Measurements from ENCODE around the gene CNR2.

DNA sequence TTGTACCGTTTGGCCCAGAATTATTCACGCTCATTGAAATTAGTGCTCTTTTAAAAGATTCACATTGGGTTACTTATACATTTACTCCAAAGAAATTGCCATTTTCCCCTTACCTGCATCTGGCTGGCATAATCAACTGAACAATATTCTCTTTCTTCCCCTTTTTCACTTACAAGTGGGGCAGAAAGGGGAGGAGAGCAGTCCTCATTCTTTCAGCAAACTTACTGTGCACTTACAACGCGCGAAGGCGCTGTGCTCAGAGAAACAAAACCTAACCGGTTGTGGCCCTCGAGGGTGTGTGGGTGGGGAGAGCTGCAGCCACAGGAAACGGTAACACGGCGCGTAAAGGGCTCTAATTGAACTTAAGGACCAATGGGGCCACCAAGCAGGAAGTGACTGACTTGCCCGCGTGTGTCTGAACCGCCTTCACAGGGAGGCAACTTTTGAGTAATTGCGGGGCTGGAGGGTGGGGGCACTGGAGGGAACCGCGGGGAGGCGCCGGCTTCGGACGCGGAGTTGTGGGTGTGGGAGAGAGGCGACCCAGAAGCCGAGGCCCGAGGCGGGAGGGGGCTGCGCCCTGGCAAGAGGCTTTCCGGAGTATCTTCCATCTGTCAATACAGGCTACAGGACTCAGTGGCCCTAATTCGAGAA, 45.8 kb upstream of the CNR2 start:
- TF ChIP-seq POLR2AphosphoS5 (IDR thresholded peaks at IDR 0.05; ENCODE audit: low read depth, low read length), result no peak
- TF ChIP-seq REST (IDR thresholded peaks at IDR 0.05; ENCODE audit: insufficient read depth in 1 of 2, low read depth in 2 of 2, low read length in 2 of 2), result no peak
- no peak for TF ChIP-seq SIN3A (IDR thresholded peaks at IDR 0.05; ENCODE audit: borderline replicate concordance, insufficient read depth, low read length)
- TF ChIP-seq TAF1 (IDR thresholded peaks at IDR 0.05; ENCODE audit: borderline replicate concordance, insufficient read depth, low read length), result peak; percentile 25; the same call in 1 of the 2 replicates
- no peak for TF ChIP-seq FOXP2 (optimal IDR thresholded peaks at IDR 0.05; ENCODE audit: borderline replicate concordance, extremely low read depth, extremely low read length, insufficient read depth)
